ENCODE data around the gene FOXP1. TPM values are rescaled to one million over a fixed set of nuclear protein-coding genes. Genes with fewer than 3 reads are reported as not detected.

The FOXP1 gene
- total and polyA plus RNA-seq, 2 of the 8 experiments (the other 6 are each of a cell fraction or from before 2014, with no cell fraction given): 13.9 to 25.4 TPM

- Histone ChIP-seq H3K27me3 (replicated peaks in 1 of 4; ENCODE audit: control insufficient read depth in 3 of 4, extremely low read depth in 1 of 4, insufficient read depth in 3 of 4, low read length in 3 of 4) (no peaks in the 10 kb centered on the region), H3K36me3 (ENCODE audit: control insufficient read depth in 2 of 4, insufficient read depth in 4 of 4, low read length in 3 of 4) (0 out of 8 replicates have a peak, but pooled peaks cover 0 to 3% (median 0%) of the 10 kb centered on the region in 4 experiments), H4K8ac (ENCODE audit: extremely low read depth, insufficient read depth, low read length) (no peak overlapping the region), H2AFZ (ENCODE audit: low read length) (no peak overlapping the region), H3K4me3 (ENCODE audit: extremely low read depth in 1 of 4, insufficient read depth in 2 of 4, low read depth in 3 of 4, low read length in 4 of 4) (no peak overlapping the region), H3K27ac (ENCODE audit: low read depth, low read length) (no peak overlapping the region), H2BK120ac (replicated peaks; ENCODE audit: low read depth, low read length) (no peak overlapping the region), H3K23me2 (ENCODE audit: low read depth, low read length) (no peaks in the 10 kb centered on the region; the same call in 1 of the 2 replicates), H3K79me1 (ENCODE audit: low read depth, low read length) (peaks cover 2% of the 10 kb centered on the region), H3K4ac (replicated peaks; ENCODE audit: insufficient read length, low read depth, low read length) (no peak overlapping the region), H3K4me1 (replicated peaks in 1 of 4; ENCODE audit: control insufficient read depth in 3 of 4, insufficient read depth in 4 of 4, low read length in 3 of 4) (peaks cover 1 to 10% (median 6%) of the 10 kb centered on the region in 4 experiments; a peak in 4 of 7 replicates), H3K4me2 (ENCODE audit: insufficient read depth in 1 of 2, low read depth in 2 of 2, low read length in 2 of 2) (no peak overlapping the region), H3K79me2 (ENCODE audit: control insufficient read depth in 1 of 2, insufficient read depth in 2 of 2, low read length in 2 of 2) (no peaks in the 10 kb centered on the region; a peak in 2 of 4 replicates), H2BK12ac (ENCODE audit: low read depth, low read length) (no peak overlapping the region), H3K56ac (replicated peaks; ENCODE audit: insufficient read length, low read depth, low read length) (no peak overlapping the region), H4K91ac (replicated peaks; ENCODE audit: insufficient read length, low read length) (no peak overlapping the region), H2BK15ac (ENCODE audit: low read length) (no peak overlapping the region), H3K9me3 (ENCODE audit: insufficient read depth in 2 of 2, low read depth in 1 of 2, low read length in 1 of 2) (no peaks in the 10 kb centered on the region), H3K14ac (ENCODE audit: insufficient read length) (no peak overlapping the region), H4K20me1 (replicated peaks in 1 of 2; ENCODE audit: control insufficient read depth in 1 of 2, insufficient read depth in 2 of 2, low read length in 2 of 2) (no peaks in the 10 kb centered on the region), H3K18ac (ENCODE audit: extremely low read depth, low read length) (no peak overlapping the region), H2BK20ac (ENCODE audit: low read length) (no peak overlapping the region), H4K5ac (ENCODE audit: insufficient read length, low read depth, low read length) (no peak overlapping the region), H3K9ac (replicated peaks in 1 of 4; ENCODE audit: extremely low read depth in 1 of 4, low read depth in 3 of 4, low read length in 3 of 4) (no peak overlapping the region), H3K23ac (ENCODE audit: insufficient read length) (no peak overlapping the region), H2BK5ac (ENCODE audit: low read depth, low read length) (no peak overlapping the region), H2AK5ac (ENCODE audit: low read depth, low read length) (no peak overlapping the region)
- POLR2A ChIA-PET (ENCODE audit: partially characterized antibody): interaction anchor here (0.6 to 1.1 kb wide), 2 partner anchors 47 to 69 kb away, joined by 3 to 4 read pairs; no protein-coding TSS in a partner anchor
- no peak for DNase-seq (ENCODE audit: low read depth in 1 of 2, low spot score in 2 of 2)
- CTCF ChIA-PET (ENCODE audit: partially characterized antibody): interaction anchor here (0.6 to 0.7 kb wide), 3 partner anchors 39 to 239 kb away, joined by 3 read pairs; no protein-coding TSS in a partner anchor
- WGBS, 2 experiments (ENCODE audit: extremely low coverage in 1 of 2, insufficient coverage in 1 of 2, insufficient read length in 1 of 2, insufficient replicate concordance in 2 of 2, low coverage in 1 of 2, low lambda C conversion rate in 2 of 2, missing lambda C conversion rate in 1 of 2): 96% methylated on average over 8 of the region's 8 CpGs; no CpG with 5 or more reads in 1 of the 2 experiments
- no peak for FAIRE-seq
- TF ChIP-seq TCF12 (IDR thresholded peaks at IDR 0.05; ENCODE audit: low read depth, low read length) (no peak), CEBPB (IDR thresholded peaks at IDR 0.05; ENCODE audit: low read depth, low read length) (no peak), CTBP2 (IDR thresholded peaks at IDR 0.05; ENCODE audit: borderline replicate concordance, insufficient read depth, insufficient read length, low read length) (no peak), BRCA1 (IDR thresholded peaks at IDR 0.05; ENCODE audit: low read depth, low read length) (no peak), CBX8 (IDR thresholded peaks at IDR 0.05; ENCODE audit: borderline replicate concordance, low read depth, low read length) (no peak), SP1 (IDR thresholded peaks at IDR 0.05; ENCODE audit: low read depth, low read length) (no peak), EP300 (IDR thresholded peaks at IDR 0.05; ENCODE audit: borderline replicate concordance in 1 of 2, low read depth in 2 of 2, low read length in 2 of 2) (no peak), TBP (IDR thresholded peaks at IDR 0.05; ENCODE audit: low read depth, low read length) (no peak), GABPA (IDR thresholded peaks at IDR 0.05; ENCODE audit: borderline replicate concordance, insufficient read depth, low read length) (no peak), BCL11A (IDR thresholded peaks at IDR 0.05; ENCODE audit: low read depth in 2 of 2, low read length in 2 of 2) (no peak)
- TF ChIP-seq, protein P1, sequence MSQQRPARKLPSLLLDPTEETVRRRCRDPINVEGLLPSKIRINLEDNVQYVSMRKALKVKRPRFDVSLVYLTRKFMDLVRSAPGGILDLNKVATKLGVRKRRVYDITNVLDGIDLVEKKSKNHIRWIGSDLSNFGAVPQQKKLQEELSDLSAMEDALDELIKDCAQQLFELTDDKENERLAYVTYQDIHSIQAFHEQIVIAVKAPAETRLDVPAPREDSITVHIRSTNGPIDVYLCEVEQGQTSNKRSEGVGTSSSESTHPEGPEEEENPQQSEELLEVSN (IDR thresholded peaks at IDR 0.05): no peak
Observed at GRCh38 chr3:71262364-71263265, 320.9 kb downstream of the FOXP1 start.

Measured in H1 (cell line).